Measurements from ENCODE around the gene EFHC1.

The EFHC1 gene

GRCh38 chr6:52544602-52545405 is 124.7 kb downstream of the EFHC1 start:
- no peak for DNase-seq

GRCh38 chr6:52545406-52546119 is 125.4 kb downstream of the EFHC1 start:
- no peak for DNase-seq

- no peak for DNase-seq
Observed at GRCh38 chr6:52546192-52546591, 126.0 kb downstream of the EFHC1 start.

- no peak for DNase-seq
Observed at GRCh38 chr6:52546678-52547077, 126.5 kb downstream of the EFHC1 start.

GRCh38 chr6:52547647-52548352 is 127.7 kb downstream of the EFHC1 start:
- DNase-seq: no peak

- DNase-seq: no peak
Observed at GRCh38 chr6:52548353-52548713, 128.2 kb downstream of the EFHC1 start.

GRCh38 chr6:52548999-52549398 is 128.9 kb downstream of the EFHC1 start:
- no peak for DNase-seq

- no peak for DNase-seq
Observed at GRCh38 chr6:52549428-52549827, 129.3 kb downstream of the EFHC1 start.

- DNase-seq: no peak
Observed at GRCh38 chr6:52550014-52550575, 130.0 kb downstream of the EFHC1 start.

GRCh38 chr6:52550870-52551269 is 130.7 kb downstream of the EFHC1 start:
- DNase-seq: no peak

GRCh38 chr6:52551483-52552277 is 131.5 kb downstream of the EFHC1 start:
- no peak for DNase-seq

- no peak for DNase-seq
Observed at GRCh38 chr6:52552278-52552643, 132.1 kb downstream of the EFHC1 start.

- DNase-seq: no peak
Observed at GRCh38 chr6:52553158-52553557, 133.0 kb downstream of the EFHC1 start.

- no peak for DNase-seq
Observed at GRCh38 chr6:52553719-52554118, 133.6 kb downstream of the EFHC1 start.

GRCh38 chr6:52554684-52555280 is 134.6 kb downstream of the EFHC1 start:
- no peak for DNase-seq

- no peak for DNase-seq
Observed at GRCh38 chr6:52555518-52556233, 135.5 kb downstream of the EFHC1 start.

- no peak for DNase-seq
Observed at GRCh38 chr6:52557389-52558265, 137.5 kb downstream of the EFHC1 start.

GRCh38 chr6:52558266-52559000 is 138.3 kb downstream of the EFHC1 start:
- DNase-seq: no peak

- DNase-seq: no peak
Observed at GRCh38 chr6:52560462-52560861, 140.3 kb downstream of the EFHC1 start.

GRCh38 chr6:52562911-52563310 is 142.8 kb downstream of the EFHC1 start:
- DNase-seq: no peak
